NCI-H2029 (cell line): ENCODE data around the gene CCPG1.

Experiments used
- DNase-seq: peaks from one replicate; lab custom pipeline; 2025; lab: John Stamatoyannopoulos, UW

Gene CCPG1

DNA sequence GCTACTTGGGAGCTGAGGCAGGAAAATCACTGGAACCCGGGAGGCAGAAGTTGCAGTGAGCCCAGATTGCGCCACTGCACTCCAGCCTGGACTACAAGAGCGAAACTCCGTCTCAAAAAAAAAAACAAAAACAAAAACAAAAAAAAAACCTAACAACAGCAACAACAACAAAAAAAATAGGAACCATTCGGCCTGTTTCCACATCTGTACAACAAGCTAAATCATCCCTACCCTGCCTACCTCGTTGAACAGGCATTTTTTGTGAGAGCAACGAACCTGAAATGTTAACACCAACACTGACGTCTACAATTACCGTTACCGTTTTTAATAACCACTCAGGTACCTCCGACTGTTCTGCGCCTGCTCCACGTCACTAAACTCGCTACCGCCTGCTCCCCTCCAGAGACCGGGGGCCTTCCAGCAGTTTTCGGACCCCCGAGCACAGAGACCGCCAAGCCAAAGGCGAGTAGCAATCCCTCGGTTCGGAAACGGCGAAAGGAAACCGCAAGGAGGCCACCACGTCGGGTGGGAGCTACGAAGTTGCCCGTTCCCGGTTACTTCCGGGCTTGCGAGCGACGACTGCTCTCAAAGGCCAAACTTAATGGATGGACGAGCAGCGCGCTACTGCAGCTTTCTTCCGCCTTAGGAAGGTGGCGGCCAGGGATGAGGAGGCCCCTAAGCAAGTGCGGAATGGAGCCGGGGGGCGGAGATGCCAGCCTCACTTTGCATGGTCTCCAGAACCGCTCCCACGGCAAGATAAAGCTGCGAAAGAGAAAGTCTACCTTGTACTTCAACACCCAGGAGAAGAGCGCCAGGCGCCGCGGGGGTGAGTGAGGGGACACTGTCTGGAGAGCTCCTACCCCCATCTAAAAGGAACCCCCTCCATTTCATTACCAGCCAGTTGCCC lies 89.3 kb downstream of the CCPG1 start, which contains the start of the genes PIGB and PIGBOS1:
TSS of gene PIGB (plus strand) at position 635 of the 907 bp plus-strand sequence. CDS start at position 664, 29 bp downstream.
TSS of gene PIGBOS1 (minus strand) at position 536 of the 907 bp plus-strand sequence. CDS start 1,331 bp downstream, outside the sequence.
- DNase-seq, result peak; percentile 36
